ENCODE results near the gene ITGAE.

The ITGAE gene

DNA sequence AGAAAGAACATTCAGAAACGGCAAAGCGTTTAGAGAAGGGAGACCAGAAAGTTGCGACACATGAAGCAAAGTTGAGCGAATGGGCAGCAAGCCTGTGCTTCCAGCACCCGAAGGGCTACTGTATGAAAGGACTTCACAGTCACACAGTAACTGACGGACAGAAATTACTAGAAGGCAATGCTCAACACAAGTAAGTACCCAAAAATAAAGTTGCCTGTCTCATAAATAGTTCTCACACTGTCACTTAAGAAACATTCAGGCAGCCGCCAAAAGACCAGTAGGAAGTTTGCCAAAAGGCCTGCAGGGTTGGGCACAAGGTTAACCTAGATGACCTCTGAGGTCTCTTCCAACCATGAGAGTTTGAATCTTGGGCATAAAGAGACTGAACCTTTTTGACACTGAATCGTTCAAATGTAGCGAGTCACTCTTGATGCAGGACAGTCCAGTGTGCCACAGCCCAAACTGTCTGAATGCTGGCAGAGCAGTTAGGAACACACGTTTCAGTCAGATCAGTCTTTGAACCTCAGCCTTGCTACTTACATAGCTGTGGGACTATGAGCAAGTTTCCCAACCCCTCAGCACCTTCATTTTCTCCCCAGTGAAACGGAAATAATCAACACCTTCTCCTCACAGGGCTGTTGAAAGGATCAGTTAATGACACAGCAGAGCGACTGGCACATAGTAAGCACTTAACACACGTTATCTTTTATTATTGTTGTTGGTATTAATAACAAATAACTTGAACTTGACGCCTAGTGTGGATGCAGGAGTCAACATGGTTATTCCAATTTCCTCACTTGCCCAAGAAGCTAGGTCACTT, 34.6 kb upstream of the ITGAE start:
- no peaks in the 10 kb centered on the region for H3K27me3 ChIP-seq (ENCODE audit: insufficient read depth, low read length, poor library complexity)
- H4K8ac ChIP-seq (ENCODE audit: low read depth, low read length) = no peak overlapping the region
- no peak overlapping the region for H3K18ac ChIP-seq (ENCODE audit: low read length)
- no peaks in the 10 kb centered on the region for H3K4me1 ChIP-seq (ENCODE audit: control insufficient read depth, low read depth, low read length)
- H3K27ac ChIP-seq (ENCODE audit: low read depth, low read length) = no peak overlapping the region
- DNase-seq = no peak
- no peak overlapping the region for H2BK120ac ChIP-seq (ENCODE audit: low read depth, low read length)
- peaks cover 14% of the 10 kb centered on the region for H3K36me3 ChIP-seq (ENCODE audit: control insufficient read depth, insufficient read depth, low read length)
- no peak overlapping the region for H2AK5ac ChIP-seq (ENCODE audit: low read length)
- H3K79me1 ChIP-seq (ENCODE audit: low read length) = peaks cover 24% of the 10 kb centered on the region
- H3K4me3 ChIP-seq (ENCODE audit: low read length) = no peak overlapping the region
- no peak overlapping the region for H3K23ac ChIP-seq (ENCODE audit: low read length)
- peaks cover 19% of the 10 kb centered on the region for H3K79me2 ChIP-seq (ENCODE audit: control insufficient read depth, insufficient read depth, low read length)
- no peak overlapping the region for H3K4me2 ChIP-seq (ENCODE audit: low read length)
- H3K56ac ChIP-seq (ENCODE audit: low read length) = no peak overlapping the region
- H3K4ac ChIP-seq (ENCODE audit: low read depth, low read length) = no peak overlapping the region
- no peak overlapping the region for H3K9ac ChIP-seq (ENCODE audit: low read length)
- no peak overlapping the region for H2BK5ac ChIP-seq (ENCODE audit: low read length)
- H4K5ac ChIP-seq (ENCODE audit: low read length) = no peak overlapping the region
- no peak overlapping the region for H2BK15ac ChIP-seq (replicated peaks; ENCODE audit: low read depth)
- WGBS (ENCODE audit: extremely low coverage, insufficient coverage, low lambda C conversion rate) = no CpG with 5 or more reads among the region's 14 CpGs

DNA sequence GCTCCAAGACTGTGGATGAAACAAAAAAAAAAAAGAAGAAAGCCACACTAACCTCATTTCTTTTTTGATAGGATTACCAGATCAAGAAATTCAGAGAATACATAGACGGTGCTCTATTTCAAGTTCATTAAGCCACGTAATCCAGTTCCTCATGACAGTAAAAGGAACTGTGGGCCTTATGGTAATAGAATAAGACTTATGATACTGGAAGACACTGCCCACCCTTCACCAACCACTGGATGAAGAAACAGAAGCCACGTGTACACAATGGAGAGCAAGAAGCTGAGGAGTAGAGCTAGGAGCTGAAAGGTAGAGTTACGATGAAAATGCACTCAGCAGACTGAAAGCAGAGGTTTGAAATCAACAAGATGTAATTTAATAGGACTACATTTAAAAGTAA, 33.8 kb upstream of the ITGAE start:
- Histone ChIP-seq H3K79me2 (ENCODE audit: control insufficient read depth, insufficient read depth, low read length) (peaks cover 13% of the 10 kb centered on the region), H2BK15ac (replicated peaks; ENCODE audit: low read depth) (no peak overlapping the region), H4K8ac (ENCODE audit: low read depth, low read length) (no peak overlapping the region), H3K4ac (ENCODE audit: low read depth, low read length) (no peak overlapping the region), H3K27me3 (ENCODE audit: insufficient read depth, low read length, poor library complexity) (no peaks in the 10 kb centered on the region), H2AK5ac (ENCODE audit: low read length) (no peak overlapping the region), H3K4me3 (ENCODE audit: low read length) (no peak overlapping the region), H2BK120ac (ENCODE audit: low read depth, low read length) (no peak overlapping the region), H2BK5ac (ENCODE audit: low read length) (no peak overlapping the region), H3K18ac (ENCODE audit: low read length) (no peak overlapping the region), H3K27ac (ENCODE audit: low read depth, low read length) (no peak overlapping the region), H3K23ac (ENCODE audit: low read length) (no peak overlapping the region), H3K9ac (ENCODE audit: low read length) (no peak overlapping the region), H3K56ac (ENCODE audit: low read length) (no peak overlapping the region), H3K79me1 (ENCODE audit: low read length) (peaks cover 18% of the 10 kb centered on the region), H3K4me1 (ENCODE audit: control insufficient read depth, low read depth, low read length) (no peaks in the 10 kb centered on the region), H4K5ac (ENCODE audit: low read length) (no peak overlapping the region), H3K36me3 (ENCODE audit: control insufficient read depth, insufficient read depth, low read length) (peaks cover 9% of the 10 kb centered on the region), H3K4me2 (ENCODE audit: low read length) (no peak overlapping the region)
- WGBS (ENCODE audit: extremely low coverage, insufficient coverage, low lambda C conversion rate) = no CpG with 5 or more reads among the region's 4 CpGs
- no peak for DNase-seq

DNA sequence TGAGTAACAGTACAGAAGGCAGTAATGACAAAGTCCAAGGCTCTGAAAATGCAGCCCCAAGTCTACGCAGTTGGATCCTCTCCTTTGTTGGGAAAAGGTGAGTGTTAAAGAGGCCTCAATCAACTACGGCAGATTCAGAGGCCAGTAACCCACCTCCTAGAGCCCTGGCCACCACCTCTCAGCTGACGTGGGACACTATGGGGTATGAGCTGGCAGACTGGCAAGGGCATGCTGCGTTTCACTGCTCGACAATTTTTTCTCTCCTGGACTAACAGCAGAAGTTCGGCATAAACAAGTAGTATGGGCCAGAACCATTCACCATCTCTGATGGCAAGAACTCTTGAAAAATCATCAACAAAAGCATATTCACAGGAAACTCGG, 27.9 kb upstream of the ITGAE start:
- Histone ChIP-seq H3K36me3 (ENCODE audit: control insufficient read depth, insufficient read depth, low read length) (peaks cover 10% of the 10 kb centered on the region), H3K4me2 (ENCODE audit: low read length) (no peak overlapping the region), H2BK15ac (replicated peaks; ENCODE audit: low read depth) (no peak overlapping the region), H4K8ac (ENCODE audit: low read depth, low read length) (no peak overlapping the region), H3K27ac (ENCODE audit: low read depth, low read length) (no peak overlapping the region), H3K79me1 (ENCODE audit: low read length) (peaks cover 1% of the 10 kb centered on the region), H3K56ac (ENCODE audit: low read length) (no peak overlapping the region), H2AK5ac (ENCODE audit: low read length) (no peak overlapping the region), H3K23ac (ENCODE audit: low read length) (no peak overlapping the region), H3K4ac (ENCODE audit: low read depth, low read length) (no peak overlapping the region), H3K79me2 (ENCODE audit: control insufficient read depth, insufficient read depth, low read length) (no peaks in the 10 kb centered on the region), H2BK5ac (ENCODE audit: low read length) (no peak overlapping the region), H3K27me3 (ENCODE audit: insufficient read depth, low read length, poor library complexity) (no peaks in the 10 kb centered on the region), H3K4me3 (ENCODE audit: low read length) (no peak overlapping the region), H4K5ac (ENCODE audit: low read length) (no peak overlapping the region), H3K18ac (ENCODE audit: low read length) (no peak overlapping the region), H2BK120ac (ENCODE audit: low read depth, low read length) (no peak overlapping the region), H3K4me1 (ENCODE audit: control insufficient read depth, low read depth, low read length) (no peaks in the 10 kb centered on the region), H3K9ac (ENCODE audit: low read length) (no peak overlapping the region)
- WGBS (ENCODE audit: extremely low coverage, insufficient coverage, low lambda C conversion rate) = no CpG with 5 or more reads among the region's 7 CpGs
- DNase-seq = no peak

DNA sequence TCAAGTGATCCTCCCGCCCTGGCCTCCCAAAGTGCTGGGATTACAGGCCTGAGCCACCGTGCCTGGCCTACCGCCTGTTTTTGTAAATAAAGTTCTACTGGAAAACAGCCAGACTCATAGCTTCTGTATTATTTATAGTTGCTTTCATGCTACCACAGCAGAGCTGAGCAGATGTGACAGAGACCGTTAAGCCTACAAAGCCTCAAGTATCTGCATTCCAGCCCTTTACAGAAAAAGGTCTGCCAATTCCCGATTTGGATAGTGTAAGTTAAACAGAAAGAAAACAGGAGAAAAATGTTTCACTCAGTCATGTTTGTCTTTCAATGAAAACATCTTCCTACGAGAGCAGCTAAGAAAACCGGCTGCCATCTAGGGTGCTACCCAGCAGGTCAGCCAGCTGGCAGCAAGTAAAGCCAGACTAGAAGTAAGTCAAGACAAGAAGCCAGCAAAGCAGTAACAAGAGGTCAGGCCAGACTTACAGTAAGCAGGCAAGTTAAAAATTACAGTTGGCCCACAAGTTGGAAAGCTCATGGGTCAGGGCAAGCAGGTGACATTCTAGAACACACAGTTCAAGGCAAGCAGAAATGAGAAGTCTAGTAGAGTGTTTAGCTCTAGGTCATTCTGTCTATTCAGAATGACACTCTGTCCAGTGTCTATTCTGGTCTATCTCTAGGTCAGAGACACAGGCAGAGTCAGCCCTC, 27.3 kb upstream of the ITGAE start:
- no peak overlapping the region for H3K18ac ChIP-seq (ENCODE audit: low read length)
- H2AK5ac ChIP-seq (ENCODE audit: low read length) = no peak overlapping the region
- no peak overlapping the region for H2BK15ac ChIP-seq (replicated peaks; ENCODE audit: low read depth)
- no peak overlapping the region for H2BK5ac ChIP-seq (ENCODE audit: low read length)
- no peak overlapping the region for H3K56ac ChIP-seq (ENCODE audit: low read length)
- no peak overlapping the region for H4K8ac ChIP-seq (ENCODE audit: low read depth, low read length)
- no peak overlapping the region for H3K4ac ChIP-seq (ENCODE audit: low read depth, low read length)
- H3K9ac ChIP-seq (ENCODE audit: low read length) = no peak overlapping the region
- no peak overlapping the region for H3K4me2 ChIP-seq (ENCODE audit: low read length)
- H3K27ac ChIP-seq (ENCODE audit: low read depth, low read length) = no peak overlapping the region
- H3K27me3 ChIP-seq (ENCODE audit: insufficient read depth, low read length, poor library complexity) = no peaks in the 10 kb centered on the region
- H3K23ac ChIP-seq (ENCODE audit: low read length) = no peak overlapping the region
- H3K4me3 ChIP-seq (ENCODE audit: low read length) = no peak overlapping the region
- no peaks in the 10 kb centered on the region for H3K79me2 ChIP-seq (ENCODE audit: control insufficient read depth, insufficient read depth, low read length)
- peaks cover 10% of the 10 kb centered on the region for H3K36me3 ChIP-seq (ENCODE audit: control insufficient read depth, insufficient read depth, low read length)
- no CpG with 5 or more reads among the region's 7 CpGs for WGBS (ENCODE audit: extremely low coverage, insufficient coverage, low lambda C conversion rate)
- H2BK120ac ChIP-seq (ENCODE audit: low read depth, low read length) = no peak overlapping the region
- H4K5ac ChIP-seq (ENCODE audit: low read length) = no peak overlapping the region
- H3K4me1 ChIP-seq (ENCODE audit: control insufficient read depth, low read depth, low read length) = no peaks in the 10 kb centered on the region
- no peaks in the 10 kb centered on the region for H3K79me1 ChIP-seq (ENCODE audit: low read length)
- DNase-seq = no peak

DNA sequence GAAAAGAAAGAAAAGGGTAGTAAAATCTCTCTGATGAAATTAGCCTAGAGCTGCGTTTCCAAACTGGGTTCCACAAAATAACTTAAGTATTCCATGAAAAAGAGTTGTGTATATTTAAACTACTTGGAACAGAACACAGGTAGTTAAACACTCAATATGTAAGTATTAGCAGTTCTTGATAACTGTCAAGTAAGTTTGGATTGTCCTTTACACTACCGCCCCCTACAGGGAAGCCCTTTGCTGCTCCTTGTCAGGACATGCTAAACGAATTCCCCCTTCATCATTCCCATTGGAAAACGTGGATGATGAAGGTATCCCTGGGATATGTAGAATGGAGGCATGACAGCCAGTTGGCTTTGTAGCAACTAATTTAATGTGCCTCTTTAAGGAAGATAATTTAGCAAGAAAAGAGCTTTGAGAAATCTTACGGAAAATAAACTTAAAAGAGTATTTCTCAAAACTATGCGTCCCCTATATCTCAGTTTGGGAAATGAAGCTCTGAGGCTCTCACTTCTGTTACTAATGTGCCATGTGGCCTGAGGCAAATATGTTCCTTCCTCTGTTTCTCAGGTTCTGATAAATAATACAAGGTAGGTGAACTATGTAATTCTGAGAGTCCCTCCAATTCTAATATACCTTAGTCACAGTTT, 26.3 kb upstream of the ITGAE start:
- Histone ChIP-seq H3K56ac (ENCODE audit: low read length) (no peak overlapping the region), H3K4ac (ENCODE audit: low read depth, low read length) (no peak overlapping the region), H3K9ac (ENCODE audit: low read length) (no peak overlapping the region), H3K79me2 (ENCODE audit: control insufficient read depth, insufficient read depth, low read length) (no peaks in the 10 kb centered on the region), H3K36me3 (ENCODE audit: control insufficient read depth, insufficient read depth, low read length) (peaks cover 10% of the 10 kb centered on the region), H3K4me3 (ENCODE audit: low read length) (no peak overlapping the region), H3K27ac (ENCODE audit: low read depth, low read length) (no peak overlapping the region), H3K4me1 (ENCODE audit: control insufficient read depth, low read depth, low read length) (no peaks in the 10 kb centered on the region), H3K18ac (ENCODE audit: low read length) (no peak overlapping the region), H2BK15ac (replicated peaks; ENCODE audit: low read depth) (no peak overlapping the region), H2BK120ac (ENCODE audit: low read depth, low read length) (no peak overlapping the region), H2BK5ac (ENCODE audit: low read length) (no peak overlapping the region), H3K23ac (ENCODE audit: low read length) (no peak overlapping the region), H3K27me3 (ENCODE audit: insufficient read depth, low read length, poor library complexity) (no peaks in the 10 kb centered on the region), H3K79me1 (ENCODE audit: low read length) (no peaks in the 10 kb centered on the region), H4K5ac (ENCODE audit: low read length) (no peak overlapping the region), H2AK5ac (ENCODE audit: low read length) (no peak overlapping the region), H4K8ac (ENCODE audit: low read depth, low read length) (no peak overlapping the region), H3K4me2 (ENCODE audit: low read length) (no peak overlapping the region)
- peak; percentile 80 for DNase-seq
- no CpG with 5 or more reads among the region's 6 CpGs for WGBS (ENCODE audit: extremely low coverage, insufficient coverage, low lambda C conversion rate)
